B cell (primary cell): ENCODE measurements around the gene MAP2K1.

ENCODE experiments used
- CTCF ChIP-seq: fragments of 200-600 bp; IDR thresholded peaks from one replicate; pipeline ENCODE4 v1.8.0; 2022; ENCODE audit warnings: antibody characterized with exemption, mild to moderate bottlenecking
- EZH2 ChIP-seq: IDR thresholded peaks from 2 replicates; pipeline ENCODE4 v1.6.1; 2012; ENCODE audit warnings: borderline replicate concordance, low read depth, mild to moderate bottlenecking, moderate library complexity, low read length; ENCODE audit not compliant: insufficient read depth, poor library complexity, severe bottlenecking

GRCh38 chr15:66364944-66365528 is 21.7 kb upstream of the MAP2K1 start:
- TF ChIP-seq CTCF (no peak), EZH2 (no peak)
